ENCODE results near the gene MEA1. TPM values are rescaled to one million over a fixed set of nuclear protein-coding genes. Genes with fewer than 3 reads are reported as not detected.

MEA1 gene
- total RNA-seq, 1 experiment from 2014 or later = 64.8 TPM

DNA sequence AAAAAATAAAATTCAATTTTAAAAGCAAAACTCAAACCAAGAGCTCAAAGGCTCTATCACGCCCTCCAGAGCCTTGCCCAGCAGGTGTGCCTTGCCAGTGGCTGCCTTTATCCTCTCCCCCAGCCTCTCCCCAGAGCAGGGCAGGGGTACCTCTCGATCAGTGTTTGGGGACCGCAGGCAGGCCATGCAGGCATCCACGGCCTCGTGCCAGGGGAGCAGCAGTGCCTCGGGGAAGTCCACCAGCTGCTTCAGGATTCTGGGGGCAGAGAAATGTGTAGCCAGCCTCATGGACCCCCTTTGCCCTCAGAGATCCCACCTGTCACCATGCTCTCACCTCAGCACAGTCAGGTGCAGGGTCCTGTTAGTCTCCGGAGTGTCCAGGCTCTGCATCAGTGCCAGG is 34.3 kb upstream of the MEA1 start:
- Histone ChIP-seq H3K9me3 (ENCODE audit: control insufficient read depth in 1 of 2, insufficient read depth in 1 of 2, low read depth in 1 of 2, low read length in 2 of 2) (no peaks in the 10 kb centered on the region), H3K27me3 (ENCODE audit: insufficient read depth, low read length) (no peaks in the 10 kb centered on the region), H3K4me2 (ENCODE audit: low read length) (no peak overlapping the region), H3K9me2 (ENCODE audit: insufficient read depth) (no peaks in the 10 kb centered on the region), H2AFZ (ENCODE audit: low read depth, low read length, poor library complexity, severe bottlenecking) (no peak overlapping the region), H3K27ac (ENCODE audit: low read depth, low read length) (no peak overlapping the region), H3K9ac (ENCODE audit: low read length) (no peak overlapping the region), H3K4me3 (replicated peaks in 1 of 2; ENCODE audit: low read depth in 1 of 2, low read length in 2 of 2) (no peak overlapping the region), H4K20me1 (ENCODE audit: insufficient read depth) (no peaks in the 10 kb centered on the region), H3K36me3 (ENCODE audit: control insufficient read depth in 1 of 2, insufficient read depth in 2 of 2, low read length in 2 of 2) (peaks cover 5 to 17% of the 10 kb centered on the region in 2 experiments; a peak in 3 of 4 replicates), H3K79me2 (ENCODE audit: insufficient read depth, low read length) (peaks cover 16% of the 10 kb centered on the region), H3K4me1 (ENCODE audit: control insufficient read depth in 1 of 2, insufficient read depth in 2 of 2, low read length in 2 of 2) (peaks cover 0 to 9% of the 10 kb centered on the region in 2 experiments; a peak in 3 of 4 replicates)
- intact Hi-C loops (cut with micrococcal nuclease) = no loop called here
- no peak for DNase-seq (ENCODE audit: low read depth, low spot score)
- ChIA-PET POLR2A (no interaction called here), CTCF (interaction anchor here (0.5 kb wide), 1 partner anchor 319 kb away, joined by 4 read pairs; no protein-coding TSS in a partner anchor), RAD21 (ENCODE audit: low non-redundant PET in 1 of 2, low total read pairs in 2 of 2, uncharacterized antibody in 2 of 2, unreplicated experiment in 2 of 2) (no interaction called here)
- no peak for ATAC-seq
- TF ChIP-seq ZNF274 (IDR thresholded peaks at IDR 0.05; ENCODE audit: low read depth, low read length) (no peak), CEBPB (IDR thresholded peaks at IDR 0.05; ENCODE audit: low read depth) (no peak), POLR2A (IDR thresholded peaks at IDR 0.05; ENCODE audit: borderline replicate concordance, extremely low read depth, insufficient read depth, insufficient read length) (no peak), SP1 (IDR thresholded peaks at IDR 0.05; ENCODE audit: low read depth) (no peak), ELF1 (IDR thresholded peaks at IDR 0.05; ENCODE audit: borderline replicate concordance, low read depth) (no peak), SIN3A (IDR thresholded peaks at IDR 0.05; ENCODE audit: low read depth) (no peak), EGR1 (IDR thresholded peaks at IDR 0.05; ENCODE audit: low read depth) (no peak), EZH2 (IDR thresholded peaks at IDR 0.05) (no peak), SRF (IDR thresholded peaks at IDR 0.05; ENCODE audit: low read depth) (no peak)
- TF ChIP-seq, protein P1, sequence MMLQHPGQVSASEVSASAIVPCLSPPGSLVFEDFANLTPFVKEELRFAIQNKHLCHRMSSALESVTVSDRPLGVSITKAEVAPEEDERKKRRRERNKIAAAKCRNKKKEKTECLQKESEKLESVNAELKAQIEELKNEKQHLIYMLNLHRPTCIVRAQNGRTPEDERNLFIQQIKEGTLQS (IDR thresholded peaks at IDR 0.05) = no peak
- TF ChIP-seq, protein P2, sequence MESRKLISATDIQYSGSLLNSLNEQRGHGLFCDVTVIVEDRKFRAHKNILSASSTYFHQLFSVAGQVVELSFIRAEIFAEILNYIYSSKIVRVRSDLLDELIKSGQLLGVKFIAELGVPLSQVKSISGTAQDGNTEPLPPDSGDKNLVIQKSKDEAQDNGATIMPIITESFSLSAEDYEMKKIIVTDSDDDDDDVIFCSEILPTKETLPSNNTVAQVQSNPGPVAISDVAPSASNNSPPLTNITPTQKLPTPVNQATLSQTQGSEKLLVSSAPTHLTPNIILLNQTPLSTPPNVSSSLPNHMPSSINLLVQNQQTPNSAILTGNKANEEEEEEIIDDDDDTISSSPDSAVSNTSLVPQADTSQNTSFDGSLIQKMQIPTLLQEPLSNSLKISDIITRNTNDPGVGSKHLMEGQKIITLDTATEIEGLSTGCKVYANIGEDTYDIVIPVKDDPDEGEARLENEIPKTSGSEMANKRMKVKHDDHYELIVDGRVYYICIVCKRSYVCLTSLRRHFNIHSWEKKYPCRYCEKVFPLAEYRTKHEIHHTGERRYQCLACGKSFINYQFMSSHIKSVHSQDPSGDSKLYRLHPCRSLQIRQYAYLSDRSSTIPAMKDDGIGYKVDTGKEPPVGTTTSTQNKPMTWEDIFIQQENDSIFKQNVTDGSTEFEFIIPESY (IDR thresholded peaks at IDR 0.05; ENCODE audit: extremely low read depth, insufficient replicate concordance, low read length) = no peak
- TF ChIP-seq, protein P3, sequence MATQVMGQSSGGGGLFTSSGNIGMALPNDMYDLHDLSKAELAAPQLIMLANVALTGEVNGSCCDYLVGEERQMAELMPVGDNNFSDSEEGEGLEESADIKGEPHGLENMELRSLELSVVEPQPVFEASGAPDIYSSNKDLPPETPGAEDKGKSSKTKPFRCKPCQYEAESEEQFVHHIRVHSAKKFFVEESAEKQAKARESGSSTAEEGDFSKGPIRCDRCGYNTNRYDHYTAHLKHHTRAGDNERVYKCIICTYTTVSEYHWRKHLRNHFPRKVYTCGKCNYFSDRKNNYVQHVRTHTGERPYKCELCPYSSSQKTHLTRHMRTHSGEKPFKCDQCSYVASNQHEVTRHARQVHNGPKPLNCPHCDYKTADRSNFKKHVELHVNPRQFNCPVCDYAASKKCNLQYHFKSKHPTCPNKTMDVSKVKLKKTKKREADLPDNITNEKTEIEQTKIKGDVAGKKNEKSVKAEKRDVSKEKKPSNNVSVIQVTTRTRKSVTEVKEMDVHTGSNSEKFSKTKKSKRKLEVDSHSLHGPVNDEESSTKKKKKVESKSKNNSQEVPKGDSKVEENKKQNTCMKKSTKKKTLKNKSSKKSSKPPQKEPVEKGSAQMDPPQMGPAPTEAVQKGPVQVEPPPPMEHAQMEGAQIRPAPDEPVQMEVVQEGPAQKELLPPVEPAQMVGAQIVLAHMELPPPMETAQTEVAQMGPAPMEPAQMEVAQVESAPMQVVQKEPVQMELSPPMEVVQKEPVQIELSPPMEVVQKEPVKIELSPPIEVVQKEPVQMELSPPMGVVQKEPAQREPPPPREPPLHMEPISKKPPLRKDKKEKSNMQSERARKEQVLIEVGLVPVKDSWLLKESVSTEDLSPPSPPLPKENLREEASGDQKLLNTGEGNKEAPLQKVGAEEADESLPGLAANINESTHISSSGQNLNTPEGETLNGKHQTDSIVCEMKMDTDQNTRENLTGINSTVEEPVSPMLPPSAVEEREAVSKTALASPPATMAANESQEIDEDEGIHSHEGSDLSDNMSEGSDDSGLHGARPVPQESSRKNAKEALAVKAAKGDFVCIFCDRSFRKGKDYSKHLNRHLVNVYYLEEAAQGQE (IDR thresholded peaks at IDR 0.05; ENCODE audit: low read depth) = no peak
- TF ChIP-seq, protein P4, sequence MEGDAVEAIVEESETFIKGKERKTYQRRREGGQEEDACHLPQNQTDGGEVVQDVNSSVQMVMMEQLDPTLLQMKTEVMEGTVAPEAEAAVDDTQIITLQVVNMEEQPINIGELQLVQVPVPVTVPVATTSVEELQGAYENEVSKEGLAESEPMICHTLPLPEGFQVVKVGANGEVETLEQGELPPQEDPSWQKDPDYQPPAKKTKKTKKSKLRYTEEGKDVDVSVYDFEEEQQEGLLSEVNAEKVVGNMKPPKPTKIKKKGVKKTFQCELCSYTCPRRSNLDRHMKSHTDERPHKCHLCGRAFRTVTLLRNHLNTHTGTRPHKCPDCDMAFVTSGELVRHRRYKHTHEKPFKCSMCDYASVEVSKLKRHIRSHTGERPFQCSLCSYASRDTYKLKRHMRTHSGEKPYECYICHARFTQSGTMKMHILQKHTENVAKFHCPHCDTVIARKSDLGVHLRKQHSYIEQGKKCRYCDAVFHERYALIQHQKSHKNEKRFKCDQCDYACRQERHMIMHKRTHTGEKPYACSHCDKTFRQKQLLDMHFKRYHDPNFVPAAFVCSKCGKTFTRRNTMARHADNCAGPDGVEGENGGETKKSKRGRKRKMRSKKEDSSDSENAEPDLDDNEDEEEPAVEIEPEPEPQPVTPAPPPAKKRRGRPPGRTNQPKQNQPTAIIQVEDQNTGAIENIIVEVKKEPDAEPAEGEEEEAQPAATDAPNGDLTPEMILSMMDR (IDR thresholded peaks at IDR 0.05 in 2 of 3, conservative IDR thresholded peaks at IDR 0.05 in 1 of 3; ENCODE audit: borderline replicate concordance in 1 of 3, insufficient read depth in 1 of 3, low read depth in 2 of 3, low read length in 2 of 3) = no peak
- no TSS peak for BruUV-seq (replicated peaks)
